Measurements from ENCODE around the gene C2orf66. TPM values are rescaled to one million over a fixed set of nuclear protein-coding genes. Genes with fewer than 3 reads are reported as not detected.

The C2orf66 gene
- total RNA-seq, 1 experiment from 2014 or later = not detected

- Histone ChIP-seq H3K79me2 (ENCODE audit: insufficient read depth, low read length) (no peaks in the 10 kb centered on the region), H3K9me2 (ENCODE audit: insufficient read depth) (no peaks in the 10 kb centered on the region), H3K9me3 (ENCODE audit: control insufficient read depth in 1 of 2, insufficient read depth in 1 of 2, low read depth in 1 of 2, low read length in 2 of 2) (no peaks in the 10 kb centered on the region), H4K20me1 (ENCODE audit: insufficient read depth) (no peaks in the 10 kb centered on the region), H3K4me2 (ENCODE audit: low read length) (no peak overlapping the region), H3K36me3 (ENCODE audit: control insufficient read depth in 1 of 2, insufficient read depth in 2 of 2, low read length in 2 of 2) (peaks cover 8 to 10% of the 10 kb centered on the region in 2 experiments; a peak in 1 of 4 replicates), H3K27me3 (ENCODE audit: insufficient read depth, low read length) (no peaks in the 10 kb centered on the region), H3K9ac (ENCODE audit: low read length) (no peak overlapping the region), H2AFZ (ENCODE audit: low read depth, low read length, poor library complexity, severe bottlenecking) (no peak overlapping the region), H3K4me3 (replicated peaks in 1 of 2; ENCODE audit: low read depth in 1 of 2, low read length in 2 of 2) (no peak overlapping the region), H3K4me1 (ENCODE audit: control insufficient read depth in 1 of 2, insufficient read depth in 2 of 2, low read length in 2 of 2) (no peaks in the 10 kb centered on the region), H3K27ac (ENCODE audit: low read depth, low read length) (no peak overlapping the region)
- CTCF ChIA-PET = interaction anchor here (1.2 to 1.7 kb wide), 3 partner anchors 8 to 462 kb away, joined by 3 to 10 read pairs (median 3); no protein-coding TSS in a partner anchor
- POLR2A ChIA-PET = no interaction called here
- intact Hi-C loops (cut with micrococcal nuclease) = loop anchor here (2.0 to 10.0 kb wide), 4 partner anchors 325 to 629 kb away; no protein-coding TSS in a partner anchor
- ATAC-seq (no peak), DNase-seq (ENCODE audit: low read depth, low spot score) (no peak)
- RAD21 ChIA-PET (ENCODE audit: low non-redundant PET in 1 of 2, low total read pairs in 2 of 2, uncharacterized antibody in 2 of 2, unreplicated experiment in 2 of 2) = interaction anchor here in 1 of 2 experiments (0.5 kb wide), 1 partner anchor 144 kb away, joined by 3 read pairs; no protein-coding TSS in a partner anchor
- TF ChIP-seq ELF1 (IDR thresholded peaks at IDR 0.05; ENCODE audit: borderline replicate concordance, low read depth) = no peak
- no peak for TF ChIP-seq CEBPB (IDR thresholded peaks at IDR 0.05; ENCODE audit: low read depth)
- TF ChIP-seq, protein P1, sequence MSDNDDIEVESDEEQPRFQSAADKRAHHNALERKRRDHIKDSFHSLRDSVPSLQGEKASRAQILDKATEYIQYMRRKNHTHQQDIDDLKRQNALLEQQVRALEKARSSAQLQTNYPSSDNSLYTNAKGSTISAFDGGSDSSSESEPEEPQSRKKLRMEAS (IDR thresholded peaks at IDR 0.05) = no peak
- no peak for TF ChIP-seq FOSL1 (IDR thresholded peaks at IDR 0.05; ENCODE audit: low read depth)
- no peak for TF ChIP-seq EGR1 (IDR thresholded peaks at IDR 0.05; ENCODE audit: low read depth)
- no peak for TF ChIP-seq EZH2 (IDR thresholded peaks at IDR 0.05)
- TF ChIP-seq JUND (IDR thresholded peaks at IDR 0.05) = no peak
- no peak for TF ChIP-seq POLR2A (IDR thresholded peaks at IDR 0.05; ENCODE audit: borderline replicate concordance, extremely low read depth, insufficient read depth, insufficient read length)
- no peak for TF ChIP-seq YY1 (IDR thresholded peaks at IDR 0.05; ENCODE audit: extremely low read depth, insufficient replicate concordance, low read depth, low read length)
- no peak for TF ChIP-seq RAD21 (IDR thresholded peaks at IDR 0.05; ENCODE audit: low read depth)
- TF ChIP-seq CBX3 (IDR thresholded peaks at IDR 0.05; ENCODE audit: low read depth) = no peak
- TF ChIP-seq SIN3A (IDR thresholded peaks at IDR 0.05; ENCODE audit: low read depth) = no peak
- TF ChIP-seq ZFX (IDR thresholded peaks at IDR 0.05) = no peak
- TF ChIP-seq, protein P2, sequence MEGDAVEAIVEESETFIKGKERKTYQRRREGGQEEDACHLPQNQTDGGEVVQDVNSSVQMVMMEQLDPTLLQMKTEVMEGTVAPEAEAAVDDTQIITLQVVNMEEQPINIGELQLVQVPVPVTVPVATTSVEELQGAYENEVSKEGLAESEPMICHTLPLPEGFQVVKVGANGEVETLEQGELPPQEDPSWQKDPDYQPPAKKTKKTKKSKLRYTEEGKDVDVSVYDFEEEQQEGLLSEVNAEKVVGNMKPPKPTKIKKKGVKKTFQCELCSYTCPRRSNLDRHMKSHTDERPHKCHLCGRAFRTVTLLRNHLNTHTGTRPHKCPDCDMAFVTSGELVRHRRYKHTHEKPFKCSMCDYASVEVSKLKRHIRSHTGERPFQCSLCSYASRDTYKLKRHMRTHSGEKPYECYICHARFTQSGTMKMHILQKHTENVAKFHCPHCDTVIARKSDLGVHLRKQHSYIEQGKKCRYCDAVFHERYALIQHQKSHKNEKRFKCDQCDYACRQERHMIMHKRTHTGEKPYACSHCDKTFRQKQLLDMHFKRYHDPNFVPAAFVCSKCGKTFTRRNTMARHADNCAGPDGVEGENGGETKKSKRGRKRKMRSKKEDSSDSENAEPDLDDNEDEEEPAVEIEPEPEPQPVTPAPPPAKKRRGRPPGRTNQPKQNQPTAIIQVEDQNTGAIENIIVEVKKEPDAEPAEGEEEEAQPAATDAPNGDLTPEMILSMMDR (IDR thresholded peaks at IDR 0.05 in 2 of 3, conservative IDR thresholded peaks at IDR 0.05 in 1 of 3; ENCODE audit: borderline replicate concordance in 1 of 3, insufficient read depth in 1 of 3, low read depth in 2 of 3, low read length in 2 of 3) = no peak
- TF ChIP-seq POLR2AphosphoS5 (IDR thresholded peaks at IDR 0.05; ENCODE audit: low read depth, low read length) = no peak
- no TSS peak for BruUV-seq (replicated peaks)
Observed at GRCh38 chr2:196759378-196759706, 49.8 kb downstream of the C2orf66 start.

Measured in HCT116 (cell line).